Measurements from ENCODE around the gene NES. TPM values are rescaled to one million over a fixed set of nuclear protein-coding genes. Genes with fewer than 3 reads are reported as not detected.

Gene NES
- total RNA-seq (2021), result 167 and 168 TPM in 2 replicates
- long read RNA-seq, full-length matches to known transcripts, result 5 of 22 reads
- long read RNA-seq, partial matches to known transcripts, result 2 of 22 reads
- long read RNA-seq, other reads (novel, unspliced or antisense), result 15 of 22 reads

- Histone ChIP-seq H2BK12ac (ENCODE audit: insufficient read length, low read depth, low read length) (no peak within 1 kb of the TSS), H3K23me2 (ENCODE audit: insufficient read length, low read depth, low read length, poor library complexity, severe bottlenecking) (peaks cover 12% of the 10 kb centered on the region), H3K18ac (ENCODE audit: insufficient read length, low read depth, low read length) (peak within 1 kb of the TSS; percentile 71), H3K27ac (ENCODE audit: insufficient read length, low read depth, low read length) (no peak within 1 kb of the TSS), H3K23ac (ENCODE audit: insufficient read length, low read depth, low read length) (no peak within 1 kb of the TSS), H3K27me3 (ENCODE audit: insufficient read depth, low read length) (no peaks in the 10 kb centered on the region), H3K9ac (ENCODE audit: extremely low read depth, insufficient read length, low read length) (peak within 1 kb of the TSS; percentile 48), H2AK5ac (ENCODE audit: insufficient read length, low read length) (no peak within 1 kb of the TSS), H3K4me2 (ENCODE audit: insufficient read depth, insufficient read length, low read length) (peak within 1 kb of the TSS; percentile 58), H2BK120ac (ENCODE audit: low read depth, low read length, poor library complexity, severe bottlenecking) (peak within 1 kb of the TSS; percentile 51), H3K14ac (ENCODE audit: insufficient read depth, low read length) (peak within 1 kb of the TSS; percentile 94), H3K79me1 (ENCODE audit: insufficient read depth, low read depth, low read length, poor library complexity, severe bottlenecking) (peaks cover 8% of the 10 kb centered on the region), H2BK20ac (ENCODE audit: low read depth, low read length, poor library complexity, severe bottlenecking) (no peak within 1 kb of the TSS), H3K56ac (ENCODE audit: insufficient read length, low read depth, low read length) (no peak within 1 kb of the TSS), H4K5ac (ENCODE audit: insufficient read length, low read depth, low read length) (no peak within 1 kb of the TSS), H4K91ac (ENCODE audit: insufficient read length, low read depth, low read length) (no peak within 1 kb of the TSS), H3K9me3 (ENCODE audit: control insufficient read depth, low read depth, low read length) (no peaks in the 10 kb centered on the region), H3K79me2 (ENCODE audit: insufficient read depth, low read length) (peaks cover 4% of the 10 kb centered on the region; the same call in 1 of the 2 replicates), H2BK5ac (ENCODE audit: insufficient read length, low read length) (no peak within 1 kb of the TSS), H3K4me1 (ENCODE audit: insufficient read depth, low read length) (peaks cover 19% of the 10 kb centered on the region; the same call in 1 of the 2 replicates), H2BK15ac (ENCODE audit: low read depth, low read length) (no peak within 1 kb of the TSS), H4K8ac (replicated peaks; ENCODE audit: insufficient read length, low read depth, low read length) (no peak within 1 kb of the TSS), H4K20me1 (ENCODE audit: control insufficient read depth, insufficient read depth, insufficient read length) (no peaks in the 10 kb centered on the region), H2AFZ (ENCODE audit: low read length) (no peak within 1 kb of the TSS), H3T11ph (ENCODE audit: low read length) (no peak within 1 kb of the TSS), H3K4ac (ENCODE audit: low read depth, low read length) (peak within 1 kb of the TSS; percentile 27; the same call in 1 of the 2 replicates)
- WGBS (ENCODE audit: extremely low coverage, insufficient read length, low lambda C conversion rate), result no CpG with 5 or more reads among the region's 70 CpGs
- Mint-ChIP-seq H3K4me3 (peak within 1 kb of the TSS; percentile 86 to 91), H3K36me3 (ENCODE audit: insufficient read depth in 1 of 3, low read depth in 3 of 3) (peaks cover 24 to 37% (median 26%) of the 10 kb centered on the region in 3 experiments), H3K27me3 (ENCODE audit: low read depth) (peaks cover 34% of the 10 kb centered on the region), H3K4me1 (peaks cover 51 to 61% of the 10 kb centered on the region in 2 experiments), H3K27ac (peak within 1 kb of the TSS; percentile 82 to 95 (median 92); a peak in 6 of 7 replicates), H3K9me3 (peaks cover 0 to 3% of the 10 kb centered on the region in 2 experiments; a peak in 2 of 5 replicates)
- TF ChIP-seq, protein P1, sequence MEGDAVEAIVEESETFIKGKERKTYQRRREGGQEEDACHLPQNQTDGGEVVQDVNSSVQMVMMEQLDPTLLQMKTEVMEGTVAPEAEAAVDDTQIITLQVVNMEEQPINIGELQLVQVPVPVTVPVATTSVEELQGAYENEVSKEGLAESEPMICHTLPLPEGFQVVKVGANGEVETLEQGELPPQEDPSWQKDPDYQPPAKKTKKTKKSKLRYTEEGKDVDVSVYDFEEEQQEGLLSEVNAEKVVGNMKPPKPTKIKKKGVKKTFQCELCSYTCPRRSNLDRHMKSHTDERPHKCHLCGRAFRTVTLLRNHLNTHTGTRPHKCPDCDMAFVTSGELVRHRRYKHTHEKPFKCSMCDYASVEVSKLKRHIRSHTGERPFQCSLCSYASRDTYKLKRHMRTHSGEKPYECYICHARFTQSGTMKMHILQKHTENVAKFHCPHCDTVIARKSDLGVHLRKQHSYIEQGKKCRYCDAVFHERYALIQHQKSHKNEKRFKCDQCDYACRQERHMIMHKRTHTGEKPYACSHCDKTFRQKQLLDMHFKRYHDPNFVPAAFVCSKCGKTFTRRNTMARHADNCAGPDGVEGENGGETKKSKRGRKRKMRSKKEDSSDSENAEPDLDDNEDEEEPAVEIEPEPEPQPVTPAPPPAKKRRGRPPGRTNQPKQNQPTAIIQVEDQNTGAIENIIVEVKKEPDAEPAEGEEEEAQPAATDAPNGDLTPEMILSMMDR (conservative IDR thresholded peaks at IDR 0.05), result no peak
- peak; percentile 93 for DNase-seq
These were observed at the start of gene NES for GRCh38 chr1:156676820-156677615. TSS of gene NES (minus strand) at chr1:156677407. CDS start at chr1:156677264, 143 bp downstream.

Measured in H9 (cell line).